M059J (cell line): Measurements from ENCODE around the gene SRSF4. TPM values are rescaled to one million over a fixed set of nuclear protein-coding genes. Genes with fewer than 3 reads are reported as not detected.

ENCODE experiments used
- DNase-seq: peaks from one replicate; pipeline ENCODE4 v3.0.0-alpha.2; 2012; ENCODE audit warnings: low read depth
- total RNA-seq: library from RNA; depleted of rRNA; stranded (reverse); fragments of >200 nt; shearing (Covaris generic); gene quantifications from 2 replicates; pipeline ENCODE4 v1.2.3, GENCODE V29; 2014

Gene SRSF4
- total RNA-seq, 1 experiment from 2014 or later: 64.1 TPM

GRCh38 chr1:29200906-29201594 lies 19.4 kb upstream of the SRSF4 start:
- no peak for DNase-seq

GRCh38 chr1:29197993-29198392 lies 16.3 kb upstream of the SRSF4 start:
- DNase-seq: no peak

- DNase-seq: peak; percentile 59
These were observed 15.9 kb upstream of the SRSF4 start for GRCh38 chr1:29197590-29197924.

GRCh38 chr1:29196863-29197589 lies 15.3 kb upstream of the SRSF4 start:
- DNase-seq: peak; percentile 79

- DNase-seq: peak; percentile 82
These were observed 14.2 kb upstream of the SRSF4 start for GRCh38 chr1:29195881-29196291.

- DNase-seq: no peak
These were observed 12.3 kb upstream of the SRSF4 start for GRCh38 chr1:29193879-29194455.

GRCh38 chr1:29190718-29191117 lies 9.0 kb upstream of the SRSF4 start:
- no peak for DNase-seq

GRCh38 chr1:29186707-29187106 lies 5.0 kb upstream of the SRSF4 start:
- no peak for DNase-seq

- DNase-seq: no peak
These were observed 4.6 kb upstream of the SRSF4 start for GRCh38 chr1:29186252-29186651.

- no peak for DNase-seq
These were observed 1.6 kb upstream of the SRSF4 start for GRCh38 chr1:29183287-29183686.

- no peak for DNase-seq
These were observed 945 bp downstream of the SRSF4 start for GRCh38 chr1:29180497-29181412.

GRCh38 chr1:29179641-29180184 lies 2.0 kb downstream of the SRSF4 start:
- DNase-seq: no peak

GRCh38 chr1:29177022-29177705 lies 4.5 kb downstream of the SRSF4 start:
- no peak for DNase-seq

- peak; percentile 33 for DNase-seq
These were observed 5.1 kb downstream of the SRSF4 start for GRCh38 chr1:29176576-29176975.

- no peak for DNase-seq
These were observed 9.2 kb downstream of the SRSF4 start for GRCh38 chr1:29172415-29172939.

GRCh38 chr1:29171521-29171920 lies 10.2 kb downstream of the SRSF4 start:
- no peak for DNase-seq

- DNase-seq: no peak
These were observed 10.6 kb downstream of the SRSF4 start for GRCh38 chr1:29171089-29171488.

GRCh38 chr1:29169976-29170375 lies 11.7 kb downstream of the SRSF4 start:
- no peak for DNase-seq

- DNase-seq: no peak
These were observed 13.8 kb downstream of the SRSF4 start for GRCh38 chr1:29167904-29168303.

- DNase-seq: no peak
These were observed 15.3 kb downstream of the SRSF4 start for GRCh38 chr1:29166291-29166878.

GRCh38 chr1:29164588-29164987 lies 17.1 kb downstream of the SRSF4 start:
- DNase-seq: no peak
